NOMO-1 treated with dmso at 0.1 percent for 144 hours (cell line): Measurements from ENCODE around the gene EYA2.
"Not testable (repeated sequence)": the region's sequence is repeated elsewhere in the genome, so short reads cannot be mapped to it uniquely, and the experiment has no call there.

ENCODE experiments used
- DNase-seq: peaks from one replicate; lab custom pipeline; 2025; ENCODE audit not compliant: unreplicated experiment; lab: John Stamatoyannopoulos, UW

EYA2 gene

DNA sequence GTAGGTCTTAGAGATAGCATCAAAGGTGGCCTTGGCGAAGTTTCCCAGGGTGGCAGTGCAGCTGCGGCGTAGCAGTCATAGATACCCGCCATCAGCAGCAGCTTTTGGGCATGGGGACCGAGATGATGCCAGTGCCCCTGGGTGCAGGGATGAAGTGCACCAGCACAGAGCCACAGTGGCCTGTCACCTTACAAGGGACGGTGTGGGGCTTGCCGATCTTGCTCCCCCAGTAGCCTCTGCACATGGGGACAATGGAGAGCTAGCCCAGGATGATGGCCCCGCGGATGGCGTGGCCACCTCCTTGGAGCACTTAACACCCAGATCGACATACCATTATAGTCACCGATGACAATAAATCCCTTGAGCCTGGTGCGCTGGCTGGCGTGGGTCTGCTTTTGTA is 266.3 kb downstream of the EYA2 start:
- DNase-seq = no peak

DNA sequence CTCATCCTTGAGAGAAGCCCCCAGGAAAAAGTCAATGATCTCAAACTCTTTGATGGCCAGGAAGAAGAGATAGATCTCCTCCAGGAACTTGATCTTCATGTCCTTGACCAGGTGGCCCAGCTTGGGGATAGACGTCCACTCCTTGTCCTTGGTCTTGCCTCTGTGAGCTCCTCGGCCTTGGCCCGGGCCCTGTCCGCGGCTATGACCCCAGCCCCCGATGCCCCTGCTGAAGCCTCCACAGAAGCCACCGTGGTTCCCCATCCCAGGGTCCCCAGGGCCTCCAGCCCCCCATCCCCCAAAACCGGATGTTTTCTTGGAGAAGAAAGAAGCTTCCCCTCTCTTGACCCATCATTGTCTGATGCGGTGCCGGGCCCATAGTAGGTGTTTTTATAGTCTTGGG is 266.8 kb downstream of the EYA2 start:
- DNase-seq = no peak

DNA sequence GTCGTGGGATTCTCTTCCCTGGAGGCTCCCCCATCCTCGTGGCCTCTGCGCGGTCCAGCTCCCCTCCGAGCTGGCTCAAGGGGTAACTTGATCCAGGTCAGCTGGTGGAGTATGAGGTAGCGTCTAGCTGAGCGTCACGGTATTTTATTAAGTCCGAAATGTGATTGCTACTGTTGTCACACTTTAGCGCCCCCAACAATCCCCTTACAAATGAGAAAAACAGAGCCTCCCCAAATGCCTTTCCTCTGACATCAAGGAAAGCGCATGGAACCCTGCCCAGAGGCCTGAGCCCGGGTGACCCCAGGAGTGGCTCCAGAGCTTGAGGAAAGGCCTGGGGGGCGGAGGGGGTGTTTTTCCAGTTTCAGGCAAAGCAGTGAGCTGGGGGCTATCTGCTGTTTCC is 269.5 kb downstream of the EYA2 start:
- no peak for DNase-seq

DNA sequence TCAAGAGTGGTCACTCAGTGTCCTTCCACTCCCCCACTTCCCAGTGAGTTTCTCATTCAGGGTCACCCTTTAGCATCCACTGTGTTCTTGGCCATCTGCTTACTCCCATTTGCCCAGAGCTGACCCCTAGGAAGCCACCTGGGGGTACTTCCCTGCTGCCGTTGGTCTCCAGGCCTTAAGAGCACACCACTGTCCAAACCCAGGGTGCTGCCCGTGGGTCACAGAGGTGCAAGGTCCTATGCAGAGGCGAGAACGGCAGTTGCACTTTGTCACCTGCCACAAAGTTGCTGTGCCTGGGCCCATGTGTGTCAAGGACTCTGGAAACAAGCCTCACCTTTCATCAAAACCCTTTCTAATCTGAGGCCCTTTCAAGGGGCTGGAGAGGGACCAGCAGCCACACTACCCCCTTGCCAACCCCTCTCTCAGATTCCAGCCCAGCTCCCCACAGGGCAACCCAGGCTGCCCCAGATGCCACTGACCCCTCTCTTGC is 270.8 kb downstream of the EYA2 start:
- DNase-seq = no peak

DNA sequence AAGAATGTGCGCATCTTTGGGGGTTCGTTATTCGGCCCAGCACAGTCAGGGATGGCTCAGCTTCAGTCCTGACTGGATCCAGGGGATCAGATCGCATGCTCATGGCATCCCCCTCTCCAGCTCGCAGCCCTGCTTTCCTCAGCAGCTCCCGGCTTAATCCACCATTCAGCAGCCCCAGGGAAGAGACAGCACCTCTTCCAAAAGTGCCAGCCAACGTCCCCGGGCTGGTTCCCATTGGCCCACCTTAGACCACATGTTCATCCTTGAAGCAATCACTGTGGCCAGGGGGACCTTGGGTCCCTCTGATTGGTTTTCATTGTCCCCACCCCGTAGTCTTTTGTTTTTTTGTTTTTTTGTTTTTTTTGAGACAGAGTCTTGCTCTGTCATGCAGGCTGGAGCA is 273.2 kb downstream of the EYA2 start:
- no peak for DNase-seq

DNA sequence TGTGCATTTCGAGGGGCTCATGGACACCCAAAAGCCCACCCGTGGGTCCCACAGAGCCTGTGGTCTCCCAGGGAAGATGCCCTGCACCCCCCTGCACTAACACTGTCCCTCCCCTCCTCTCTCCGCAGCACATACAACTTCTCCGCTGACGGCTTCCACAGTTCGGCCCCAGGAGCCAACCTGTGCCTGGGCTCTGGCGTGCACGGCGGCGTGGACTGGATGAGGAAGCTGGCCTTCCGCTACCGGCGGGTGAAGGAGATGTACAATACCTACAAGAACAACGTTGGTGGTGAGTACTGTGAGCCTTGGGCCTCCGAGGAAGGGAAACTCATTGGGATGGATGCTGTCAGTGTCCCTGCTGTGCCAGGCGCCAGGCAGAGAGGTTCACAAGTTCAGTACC is 277.9 kb downstream of the EYA2 start:
- DNase-seq = no peak

DNA sequence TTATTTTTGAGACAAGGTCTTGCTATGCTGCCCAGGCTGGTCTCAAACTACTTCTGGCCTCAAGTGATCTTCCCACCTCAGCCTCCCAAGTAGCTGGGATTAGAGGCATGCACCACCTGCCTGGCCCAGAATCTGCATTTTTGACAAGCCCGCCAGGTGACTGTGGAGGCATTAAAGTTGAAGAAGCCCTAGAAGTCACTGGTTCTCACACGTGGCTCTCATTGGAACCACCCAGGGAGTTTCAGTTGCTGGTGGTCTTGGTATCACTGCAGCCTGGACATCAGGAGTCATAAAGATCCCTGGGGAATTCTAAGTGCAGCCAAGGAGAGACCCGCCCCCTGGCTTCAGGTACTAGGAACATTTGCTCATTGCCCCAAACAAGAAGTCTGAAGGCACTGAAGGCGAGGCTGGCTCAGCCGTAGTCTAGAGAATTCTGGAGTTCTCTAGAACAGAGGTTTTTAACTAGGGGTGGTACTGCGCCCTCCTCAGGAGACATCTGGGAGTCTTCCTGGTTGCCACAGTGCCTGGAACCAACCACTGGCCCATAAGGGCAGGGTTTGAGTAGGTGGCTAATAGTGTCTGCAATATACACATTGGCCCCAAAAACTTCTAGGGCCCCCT is 279.1 kb downstream of the EYA2 start:
- no peak for DNase-seq

DNA sequence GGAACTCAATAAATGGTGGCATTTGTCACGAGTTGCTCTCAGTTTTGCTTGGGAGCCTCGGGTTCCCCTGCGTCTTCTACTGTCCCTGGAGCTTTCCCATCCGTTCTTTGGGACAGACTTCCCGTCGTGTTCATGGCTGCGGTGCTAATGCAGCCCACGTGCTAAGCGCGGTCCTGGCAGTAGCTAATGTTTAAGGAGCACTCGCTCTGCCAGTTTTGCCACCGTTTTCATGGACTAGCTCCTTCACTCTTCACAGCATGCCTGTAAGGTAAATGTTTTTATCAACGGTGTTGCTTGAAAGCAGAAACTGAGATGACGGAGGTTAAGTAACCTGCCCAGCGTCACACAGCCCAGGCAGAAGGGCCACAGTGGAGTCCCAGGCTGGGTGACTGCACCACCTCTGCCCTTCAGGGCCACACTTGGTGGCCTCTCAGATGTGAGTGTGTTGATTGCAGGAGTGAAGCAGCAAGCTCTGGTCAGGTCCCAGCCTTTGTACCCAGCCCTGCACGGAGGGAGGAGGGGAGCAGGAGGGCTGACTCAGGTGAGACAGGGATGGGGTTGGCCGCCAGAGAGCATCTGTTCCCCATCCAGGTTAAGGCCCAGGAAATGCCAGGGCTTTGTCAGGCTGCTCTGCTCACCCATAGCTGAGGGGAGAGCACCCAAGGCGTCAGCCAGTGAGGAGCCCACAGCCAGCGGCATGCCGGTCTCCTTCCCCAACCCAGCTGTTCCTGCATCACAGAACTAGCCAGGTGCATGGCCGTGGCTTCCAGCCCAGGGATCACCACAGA is 280.0 kb downstream of the EYA2 start:
- DNase-seq = no peak

DNA sequence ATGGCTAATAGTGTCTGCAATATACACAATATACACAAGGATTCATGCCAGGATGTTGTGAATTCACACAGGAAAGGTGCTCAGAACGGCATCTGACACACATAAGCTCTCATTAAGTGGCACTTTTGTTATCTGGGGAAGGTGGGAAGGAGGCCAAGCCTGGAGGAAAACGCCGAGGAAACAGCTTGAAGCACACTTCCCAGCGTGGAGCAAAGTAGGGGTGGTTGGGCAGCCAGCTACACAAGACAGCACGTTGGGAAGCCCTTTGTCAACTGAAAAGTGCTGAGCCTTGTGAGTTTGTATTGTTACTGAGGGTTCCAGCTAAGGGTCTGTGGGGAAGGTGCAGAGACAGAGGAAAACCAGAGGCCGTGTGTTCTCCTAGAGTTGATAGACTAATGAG is 280.9 kb downstream of the EYA2 start:
- no peak for DNase-seq

DNA sequence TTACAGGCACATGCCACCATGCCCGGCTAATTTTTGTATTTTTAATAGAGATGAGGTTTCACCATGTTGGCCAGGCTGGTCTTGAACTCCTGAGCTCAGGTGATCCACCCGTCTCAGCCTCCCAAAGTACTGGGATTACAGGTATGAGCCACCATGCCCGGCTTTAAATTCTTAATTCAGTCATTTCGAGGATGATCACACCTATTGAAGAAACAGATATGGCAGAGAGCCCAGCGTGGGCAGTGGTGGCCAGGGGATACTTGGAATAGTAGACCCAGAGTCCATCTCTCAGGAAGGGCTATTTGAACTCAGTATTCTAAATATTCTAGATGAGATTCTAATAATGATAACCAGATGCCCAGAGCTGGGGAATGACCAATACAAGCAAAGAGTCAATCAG is 281.6 kb downstream of the EYA2 start:
- not testable (repeated sequence) for DNase-seq

DNA sequence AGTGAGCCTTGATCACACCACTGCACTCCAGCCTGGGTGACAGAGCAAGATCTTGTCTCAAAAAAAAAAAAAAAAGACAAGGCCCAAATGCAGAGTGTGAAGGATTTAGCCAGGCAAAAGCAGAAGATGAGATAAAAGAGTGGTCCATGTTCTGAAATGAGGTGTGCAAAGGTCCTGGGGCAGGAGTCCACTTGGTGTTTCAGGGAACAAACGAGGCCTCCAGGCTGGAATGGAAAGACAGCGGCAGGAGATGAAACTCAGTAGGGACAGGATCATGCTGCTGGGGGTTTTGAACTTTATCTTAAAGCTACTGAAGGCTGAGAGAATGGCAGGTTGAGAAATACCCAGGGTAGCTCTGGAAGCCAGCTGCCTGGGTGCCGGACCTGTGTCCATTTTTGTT is 283.6 kb downstream of the EYA2 start:
- DNase-seq = no peak

DNA sequence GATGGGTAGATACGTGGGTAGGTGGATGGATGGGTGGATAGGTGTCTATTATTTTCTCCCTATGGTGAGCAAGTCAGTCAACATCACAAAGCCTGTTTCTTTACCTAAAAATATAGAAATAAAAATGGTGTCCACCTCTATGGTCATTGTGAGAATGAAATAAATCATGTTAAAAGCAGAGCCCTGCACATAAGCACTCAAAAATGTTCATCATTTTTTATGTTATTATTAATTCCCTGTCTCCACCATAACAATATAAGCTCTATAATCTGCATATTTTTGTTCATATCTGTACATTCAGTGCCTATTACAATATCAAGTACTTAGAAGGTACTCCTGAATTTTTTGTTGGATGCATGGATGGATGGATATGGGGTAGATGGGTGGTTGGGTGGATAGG is 284.2 kb downstream of the EYA2 start:
- no peak for DNase-seq

DNA sequence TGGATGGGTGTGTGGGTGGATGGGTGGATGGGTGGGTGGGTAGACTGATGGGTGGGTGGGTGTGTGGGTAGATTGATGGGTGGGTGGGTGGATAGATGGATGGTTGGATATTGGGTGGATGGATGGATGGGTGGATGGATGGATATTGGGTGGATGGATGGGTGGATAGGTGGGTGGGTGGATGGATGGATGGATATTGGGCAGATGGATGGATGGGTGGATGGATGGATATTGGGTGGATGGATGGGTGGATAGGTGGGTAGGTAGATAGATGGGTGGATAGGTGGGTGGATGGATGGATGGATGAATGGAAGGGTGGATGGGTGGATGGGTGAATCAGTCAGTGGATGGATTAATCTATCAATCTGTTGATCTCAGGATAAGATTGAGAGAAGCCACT is 284.6 kb downstream of the EYA2 start:
- no peak for DNase-seq

DNA sequence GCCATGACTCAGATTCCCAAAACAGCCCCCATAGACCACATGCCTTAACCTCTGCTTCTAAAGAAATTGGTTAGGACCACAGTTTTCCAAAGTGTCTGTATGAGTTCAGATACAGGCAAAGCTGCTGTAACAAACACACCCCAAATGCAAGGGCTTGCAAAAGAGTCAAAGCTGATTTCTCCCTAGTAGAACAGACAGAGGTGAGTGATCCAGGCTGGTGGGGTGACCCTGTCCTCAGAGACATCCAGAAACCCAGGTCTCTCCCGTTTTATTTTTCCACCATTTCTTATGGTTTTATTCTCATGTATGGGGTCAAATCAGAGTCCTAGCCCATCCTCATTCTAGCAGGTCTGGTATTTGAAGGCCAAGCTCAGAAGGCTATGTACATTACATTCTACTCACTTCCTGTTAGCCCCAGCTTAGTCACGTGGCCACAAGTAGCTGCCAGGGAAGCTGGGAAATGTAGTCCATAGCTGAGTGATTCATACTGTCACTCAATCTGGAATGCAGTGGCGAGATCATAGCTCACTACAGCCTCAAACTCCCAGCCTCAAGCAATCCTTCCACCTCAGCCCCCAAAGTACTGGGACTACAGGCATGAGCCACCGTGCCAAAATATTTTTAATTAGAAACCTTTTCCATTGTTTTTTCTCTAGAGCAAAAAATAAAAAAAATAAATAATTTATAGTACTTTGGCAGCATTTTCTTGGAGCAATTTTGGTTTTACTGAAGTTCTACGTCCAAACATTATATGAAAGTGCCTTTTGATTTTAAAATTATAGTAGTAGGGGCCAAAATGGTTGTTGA is 286.6 kb downstream of the EYA2 start:
- DNase-seq = peak; percentile 8

DNA sequence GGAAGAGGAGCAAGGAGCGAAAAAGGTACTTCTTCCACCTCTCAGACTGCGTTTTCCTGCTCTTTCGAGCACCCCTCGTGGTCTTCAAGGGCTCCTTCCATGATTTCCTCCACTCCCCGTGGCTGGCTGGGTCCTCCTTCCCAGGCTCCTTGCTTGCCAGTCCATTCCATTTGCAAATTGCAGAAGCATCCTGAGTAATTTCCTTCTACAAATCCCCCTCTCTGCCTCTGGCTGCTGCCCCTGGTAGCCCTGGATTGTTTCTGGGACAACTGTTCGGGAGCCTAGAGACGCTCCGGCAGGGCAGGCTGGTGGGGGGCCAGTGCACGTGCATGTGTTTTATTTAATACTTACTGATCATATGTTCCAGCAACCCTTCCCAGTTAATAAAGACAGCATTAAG is 288.7 kb downstream of the EYA2 start:
- no peak for DNase-seq

DNA sequence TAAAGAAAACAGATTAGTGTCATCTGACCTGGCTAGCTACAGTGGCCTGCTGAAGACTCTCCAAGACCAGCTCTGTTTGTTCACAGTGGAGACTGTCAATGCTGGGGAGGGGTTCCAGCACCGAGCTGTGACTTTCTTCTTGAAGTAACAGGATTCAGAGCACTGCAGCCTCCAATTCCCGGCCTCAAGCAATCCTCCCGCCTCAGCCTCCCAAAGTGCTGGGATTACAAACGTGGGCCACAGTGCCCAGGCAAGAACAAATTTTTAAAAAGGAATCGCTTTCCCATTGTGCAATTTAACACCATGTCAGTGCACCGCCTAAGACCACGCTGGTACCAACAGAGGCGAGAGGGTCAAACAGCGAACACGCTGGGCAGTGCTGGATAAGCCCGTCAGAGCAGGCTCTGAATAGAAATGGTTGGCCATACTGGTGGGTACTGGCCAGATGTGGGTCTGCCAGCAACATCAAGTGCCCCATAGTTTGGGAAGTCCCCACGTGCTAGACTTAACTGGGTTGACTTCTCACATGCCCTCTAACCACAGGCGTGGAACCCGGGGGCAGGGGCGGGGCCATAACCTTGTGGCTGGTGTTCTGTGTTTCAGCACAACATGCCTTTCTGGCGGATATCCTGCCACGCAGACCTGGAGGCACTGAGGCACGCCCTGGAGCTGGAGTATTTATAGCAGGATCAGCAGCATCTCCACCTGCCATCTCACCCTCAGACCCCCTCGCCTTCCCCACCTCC is 293.0 kb downstream of the EYA2 start:
- no peak for DNase-seq

DNA sequence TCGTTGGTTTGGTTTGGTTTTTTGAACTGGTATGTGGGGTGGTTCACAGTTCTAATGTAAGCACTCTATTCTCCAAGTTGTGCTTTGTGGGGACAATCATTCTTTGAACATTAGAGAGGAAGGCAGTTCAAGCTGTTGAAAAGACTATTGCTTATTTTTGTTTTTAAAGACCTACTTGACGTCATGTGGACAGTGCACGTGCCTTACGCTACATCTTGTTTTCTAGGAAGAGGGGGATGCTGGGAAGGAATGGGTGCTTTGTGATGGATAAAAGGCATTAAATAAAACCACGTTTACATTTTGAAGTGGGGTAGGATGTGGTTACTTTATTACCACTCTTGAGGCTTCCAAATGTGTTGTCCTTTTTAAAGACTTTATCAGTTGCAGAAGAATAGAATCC is 293.9 kb downstream of the EYA2 start:
- no peak for DNase-seq

DNA sequence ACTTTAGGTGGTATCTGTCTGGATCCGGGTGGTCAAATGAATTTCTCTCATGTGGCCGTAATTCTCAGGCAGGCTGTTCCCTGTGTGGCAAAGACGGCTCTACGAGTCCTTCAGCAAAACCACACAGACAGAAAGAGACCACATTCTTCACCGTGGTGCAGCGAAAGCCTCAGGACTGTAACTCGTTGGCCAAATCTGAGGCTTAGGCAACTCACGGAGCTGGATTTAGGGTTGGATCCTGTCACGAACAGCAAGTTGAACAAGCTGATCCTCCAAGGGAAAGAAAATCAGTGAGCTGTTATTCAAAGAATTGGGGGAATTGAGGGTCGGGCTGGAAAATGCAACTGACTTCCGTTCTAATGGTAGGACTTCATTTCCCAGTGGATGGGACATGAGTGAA is 294.4 kb downstream of the EYA2 start:
- no peak for DNase-seq

DNA sequence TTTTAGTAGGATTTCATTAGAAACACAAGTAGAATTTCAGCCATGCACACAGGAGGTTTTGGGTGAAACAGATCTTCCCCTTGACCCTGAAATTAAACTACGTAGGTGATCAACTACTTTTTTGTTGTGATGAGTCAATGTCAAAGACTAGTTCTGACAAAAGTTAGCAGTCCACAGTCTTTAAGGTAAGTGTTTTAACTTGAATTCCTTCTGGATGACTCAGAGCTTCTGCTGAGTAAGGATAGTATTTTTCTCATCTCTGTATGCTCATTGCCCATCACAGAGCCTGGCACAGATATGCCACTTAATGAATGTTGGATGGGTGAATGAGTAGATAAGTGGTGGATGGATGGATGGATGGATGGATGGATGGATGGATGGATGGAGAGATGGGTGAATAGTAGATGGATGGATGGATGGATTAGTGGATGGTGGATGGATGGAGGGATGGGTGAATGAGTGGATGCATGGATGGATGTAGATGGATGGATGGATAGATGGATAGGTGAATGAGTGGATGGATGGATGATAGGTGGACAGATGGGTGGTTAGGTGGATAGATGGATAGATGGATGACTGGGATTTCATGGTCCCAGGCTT is 296.5 kb downstream of the EYA2 start:
- DNase-seq = no peak

DNA sequence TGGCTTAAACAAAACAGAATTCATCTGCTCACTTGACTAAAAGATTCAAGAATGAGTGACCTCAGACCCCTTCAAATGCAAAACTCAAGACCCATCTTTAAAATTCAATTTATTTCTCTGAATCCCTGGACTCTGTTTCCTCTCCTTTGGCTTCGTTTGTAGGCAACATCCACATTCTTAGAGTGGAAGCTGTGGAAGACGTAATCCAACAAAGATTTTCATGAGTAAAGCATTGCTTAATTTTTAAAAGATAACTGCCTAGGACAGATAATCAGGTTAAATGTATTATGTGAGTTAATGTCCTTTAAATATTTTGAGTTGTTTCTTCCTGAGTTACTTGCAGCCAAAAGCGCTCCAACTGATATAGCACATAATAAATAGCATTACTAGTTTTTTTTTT is 297.3 kb downstream of the EYA2 start:
- DNase-seq = no peak

DNA sequence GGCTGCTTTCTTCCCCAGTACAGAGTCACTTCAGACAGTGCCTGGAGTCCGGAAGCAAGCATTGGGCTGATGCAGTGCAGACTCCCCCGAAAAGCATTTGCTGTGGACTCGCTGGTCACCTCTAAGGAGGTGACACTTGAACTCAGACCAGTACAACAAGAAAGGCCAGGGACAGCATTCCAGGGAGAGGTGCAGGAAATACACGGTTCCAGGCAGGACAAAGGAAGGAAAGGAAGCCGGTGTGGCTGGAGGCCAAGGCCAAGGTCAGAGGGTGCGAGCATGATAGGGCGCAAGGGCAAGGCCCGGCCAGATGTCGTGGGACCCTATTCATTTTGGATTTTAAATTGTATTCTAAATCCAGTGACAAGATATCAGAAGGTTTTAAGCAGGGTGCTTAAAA is 300.9 kb downstream of the EYA2 start:
- DNase-seq = no peak
